Uterus (tissue), 4 donors: ENCODE measurements around the gene RGS6. TPM values are rescaled to one million over a fixed set of nuclear protein-coding genes. Genes with fewer than 3 reads are reported as not detected.

Experiments
- DNase-seq, 2 donors: peaks; one replicate each; pipeline ENCODE4 v3.0.0-alpha.2; 2019 to 2020
- H3K27ac ChIP-seq, 2 donors: fragments of 200-600 bp; sonication (generic); 1 replicate in 1 of 2; 2 replicates in 1 of 2; pipeline ENCODE4 v1.5.1; 2016 to 2018
- H3K27me3 ChIP-seq, 2 donors: fragments of 200-600 bp; sonication (generic); one replicate each; pipeline ENCODE4 v1.5.1; 2018 to 2019; ENCODE audit warnings: control low read depth in 1 of 2
- H3K36me3 ChIP-seq, 2 donors: fragments of 200-600 bp; sonication (generic); one replicate each; pipeline ENCODE4 v1.5.1; 2019; ENCODE audit warnings: control low read depth in 1 of 2
- H3K4me1 ChIP-seq, 2 donors: fragments of 200-600 bp; sonication (generic); one replicate each; pipeline ENCODE4 v1.5.1; 2018 to 2019; ENCODE audit warnings: control low read depth in 1 of 2
- H3K4me3 ChIP-seq, 2 donors: fragments of 200-600 bp; sonication (generic); 1 replicate in 1 of 2; 2 replicates in 1 of 2; pipeline ENCODE4 v1.5.1; 2018 to 2019; ENCODE audit warnings: mild to moderate bottlenecking in 1 of 2
- H3K9me3 ChIP-seq, 2 donors: fragments of 200-600 bp; sonication (generic); one replicate each; pipeline ENCODE4 v1.5.1; 2019; ENCODE audit warnings: control low read depth in 1 of 2
- CTCF ChIP-seq, 4 experiments: fragments of 200-600 bp in 2 of 4; fragments of 450-650 bp in 2 of 4; sonication (generic) in 2 of 4; IDR thresholded peaks; one replicate each; pipeline ENCODE4 v1.5.1; 2016 to 2019; ENCODE audit warnings: antibody characterized with exemption in 4 of 4, mild to moderate bottlenecking in 2 of 4, moderate library complexity in 1 of 4
- POLR2A ChIP-seq, 2 donors: fragments of 450-650 bp; IDR thresholded peaks; one replicate each; pipeline ENCODE4 v1.6.1; 2016; ENCODE audit warnings: antibody characterized with exemption in 2 of 2, mild to moderate bottlenecking in 1 of 2, moderate library complexity in 1 of 2
- intact Hi-C: fragments of 100-400 bp; cut with DNase I; formaldehyde crosslinking; loops from one replicate; pipeline ENCODE4 v1.15.1; 2023; ENCODE audit warnings: low total_unique reads
- total RNA-seq, 4 donors: library from RNA; depleted of rRNA in 3 of 4; stranded (reverse); fragments of >200 nt in 3 of 4; gene quantifications; one replicate each; pipeline versions ENCODE4 v1.1.0 to v1.2.4, GENCODE V29; 2014 to 2023
- donor health status: DM: yes; HTN: yes; CAD: no.

RGS6 gene
- total RNA-seq, 4 donors from 2014 or later = 1.0 to 7.4 (median 6.2) TPM; not detected in 1

GRCh38 chr14:72333357-72333756, 401.1 kb downstream of the RGS6 start:
- intact Hi-C loops = no loop called here
- H3K4me1 ChIP-seq = no peaks in the 10 kb centered on the region
- no peak for TF ChIP-seq POLR2A (IDR thresholded peaks at IDR 0.05)
- TF ChIP-seq CTCF (IDR thresholded peaks at IDR 0.05) = no peak
- H3K4me3 ChIP-seq = no peak overlapping the region
- no peaks in the 10 kb centered on the region for H3K36me3 ChIP-seq
- H3K27me3 ChIP-seq = no peaks in the 10 kb centered on the region
- no peak overlapping the region for H3K27ac ChIP-seq
- DNase-seq = no peak
- H3K9me3 ChIP-seq = no peaks in the 10 kb centered on the region

- intact Hi-C loops = no loop called here
- no peaks in the 10 kb centered on the region for H3K27me3 ChIP-seq
- H3K4me3 ChIP-seq = no peak overlapping the region
- H3K36me3 ChIP-seq = no peaks in the 10 kb centered on the region
- H3K9me3 ChIP-seq = no peaks in the 10 kb centered on the region
- H3K4me1 ChIP-seq = no peaks in the 10 kb centered on the region
- no peak for DNase-seq
- TF ChIP-seq CTCF (IDR thresholded peaks at IDR 0.05) (no peak), POLR2A (IDR thresholded peaks at IDR 0.05) (no peak)
- H3K27ac ChIP-seq = no peak overlapping the region
These were observed 404.2 kb downstream of the RGS6 start for GRCh38 chr14:72336311-72336980.

GRCh38 chr14:72341237-72341636, 409.0 kb downstream of the RGS6 start:
- TF ChIP-seq POLR2A (IDR thresholded peaks at IDR 0.05) = no peak
- no peak for TF ChIP-seq CTCF (IDR thresholded peaks at IDR 0.05)
- Histone ChIP-seq H3K27ac (no peak overlapping the region), H3K4me3 (no peak overlapping the region), H3K4me1 (no peaks in the 10 kb centered on the region), H3K9me3 (no peaks in the 10 kb centered on the region), H3K36me3 (no peaks in the 10 kb centered on the region), H3K27me3 (no peaks in the 10 kb centered on the region)
- no peak for DNase-seq
- intact Hi-C loops = no loop called here

GRCh38 chr14:72341686-72342085, 409.5 kb downstream of the RGS6 start:
- H3K9me3 ChIP-seq = no peaks in the 10 kb centered on the region
- no peaks in the 10 kb centered on the region for H3K27me3 ChIP-seq
- TF ChIP-seq POLR2A (IDR thresholded peaks at IDR 0.05) (no peak), CTCF (IDR thresholded peaks at IDR 0.05) (no peak)
- no peak for DNase-seq
- intact Hi-C loops = no loop called here
- no peaks in the 10 kb centered on the region for H3K36me3 ChIP-seq
- H3K4me3 ChIP-seq = no peak overlapping the region
- H3K27ac ChIP-seq = no peak overlapping the region
- H3K4me1 ChIP-seq = no peaks in the 10 kb centered on the region

- intact Hi-C loops = no loop called here
- no peaks in the 10 kb centered on the region for H3K9me3 ChIP-seq
- TF ChIP-seq CTCF (IDR thresholded peaks at IDR 0.05) (no peak), POLR2A (IDR thresholded peaks at IDR 0.05) (no peak)
- DNase-seq = no peak
- H3K27ac ChIP-seq = no peak overlapping the region
- no peaks in the 10 kb centered on the region for H3K36me3 ChIP-seq
- no peaks in the 10 kb centered on the region for H3K27me3 ChIP-seq
- no peaks in the 10 kb centered on the region for H3K4me1 ChIP-seq
- H3K4me3 ChIP-seq = no peak overlapping the region
These were observed 414.9 kb downstream of the RGS6 start for GRCh38 chr14:72347118-72347517.
